Measurements from ENCODE around the gene BRD4. TPM values are rescaled to one million over a fixed set of nuclear protein-coding genes. Genes with fewer than 3 reads are reported as not detected.
"Not testable (repeated sequence)": the region's sequence is repeated elsewhere in the genome, so short reads cannot be mapped to it uniquely, and the experiment has no call there.

Gene BRD4
- polyA plus RNA-seq, 1 donor from 2014 or later: 3.6 TPM

DNA sequence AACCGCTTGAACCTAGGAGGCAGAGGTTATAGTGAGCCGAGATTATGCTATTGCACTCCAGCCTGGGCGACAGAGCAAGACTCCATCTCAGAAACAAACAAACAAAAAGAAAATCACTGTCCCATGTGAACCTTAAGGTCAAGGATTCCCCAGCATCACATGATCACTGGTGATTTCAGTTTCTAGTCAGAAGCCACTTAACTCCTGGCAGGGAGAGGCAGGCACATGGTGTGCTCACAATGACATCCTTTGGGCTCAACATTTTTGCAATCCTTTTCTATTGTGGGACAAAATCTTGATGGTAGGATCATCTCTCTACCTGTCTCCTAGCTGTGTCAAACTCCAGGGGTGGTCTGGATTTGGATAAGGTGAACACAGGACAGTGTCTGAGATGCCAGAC, 35.1 kb upstream of the BRD4 start:
- H3K4me2 ChIP-seq (ENCODE audit: low read length): no peak overlapping the region
- H3K27ac ChIP-seq (ENCODE audit: low read length): no peak overlapping the region
- no peaks in the 10 kb centered on the region for H3K9me3 ChIP-seq (ENCODE audit: low read length)
- H3K36me3 ChIP-seq (ENCODE audit: insufficient read depth, low read length): peaks cover 13% of the 10 kb centered on the region
- H3K27me3 ChIP-seq (ENCODE audit: insufficient read depth, low read depth, low read length): no peaks in the 10 kb centered on the region
- H4K20me1 ChIP-seq (ENCODE audit: insufficient read depth): no peaks in the 10 kb centered on the region
- TF ChIP-seq EZH2 (IDR thresholded peaks at IDR 0.05; ENCODE audit: borderline replicate concordance, insufficient read depth, low read length, poor library complexity, severe bottlenecking): no peak
- no peak for TF ChIP-seq MXI1 (conservative IDR thresholded peaks at IDR 0.05; ENCODE audit: poor library complexity, severe bottlenecking)
- TF ChIP-seq, protein P1, sequence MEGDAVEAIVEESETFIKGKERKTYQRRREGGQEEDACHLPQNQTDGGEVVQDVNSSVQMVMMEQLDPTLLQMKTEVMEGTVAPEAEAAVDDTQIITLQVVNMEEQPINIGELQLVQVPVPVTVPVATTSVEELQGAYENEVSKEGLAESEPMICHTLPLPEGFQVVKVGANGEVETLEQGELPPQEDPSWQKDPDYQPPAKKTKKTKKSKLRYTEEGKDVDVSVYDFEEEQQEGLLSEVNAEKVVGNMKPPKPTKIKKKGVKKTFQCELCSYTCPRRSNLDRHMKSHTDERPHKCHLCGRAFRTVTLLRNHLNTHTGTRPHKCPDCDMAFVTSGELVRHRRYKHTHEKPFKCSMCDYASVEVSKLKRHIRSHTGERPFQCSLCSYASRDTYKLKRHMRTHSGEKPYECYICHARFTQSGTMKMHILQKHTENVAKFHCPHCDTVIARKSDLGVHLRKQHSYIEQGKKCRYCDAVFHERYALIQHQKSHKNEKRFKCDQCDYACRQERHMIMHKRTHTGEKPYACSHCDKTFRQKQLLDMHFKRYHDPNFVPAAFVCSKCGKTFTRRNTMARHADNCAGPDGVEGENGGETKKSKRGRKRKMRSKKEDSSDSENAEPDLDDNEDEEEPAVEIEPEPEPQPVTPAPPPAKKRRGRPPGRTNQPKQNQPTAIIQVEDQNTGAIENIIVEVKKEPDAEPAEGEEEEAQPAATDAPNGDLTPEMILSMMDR (IDR thresholded peaks at IDR 0.05; ENCODE audit: poor library complexity, severe bottlenecking): no peak
- no peak for TF ChIP-seq RAD21 (conservative IDR thresholded peaks at IDR 0.05)
- H3K9me2 ChIP-seq (ENCODE audit: insufficient read depth, low read length): no peaks in the 10 kb centered on the region
- H2AFZ ChIP-seq (ENCODE audit: low read depth, low read length): no peak overlapping the region
- H3F3A ChIP-seq (ENCODE audit: insufficient read depth, low read length, poor library complexity, severe bottlenecking): no peaks in the 10 kb centered on the region
- H3K79me2 ChIP-seq (replicated peaks; ENCODE audit: insufficient read depth, low read length): no peaks in the 10 kb centered on the region
- H3K4me3 ChIP-seq (ENCODE audit: low read length): no peak overlapping the region
- H3K9ac ChIP-seq (ENCODE audit: low read length): no peak overlapping the region

DNA sequence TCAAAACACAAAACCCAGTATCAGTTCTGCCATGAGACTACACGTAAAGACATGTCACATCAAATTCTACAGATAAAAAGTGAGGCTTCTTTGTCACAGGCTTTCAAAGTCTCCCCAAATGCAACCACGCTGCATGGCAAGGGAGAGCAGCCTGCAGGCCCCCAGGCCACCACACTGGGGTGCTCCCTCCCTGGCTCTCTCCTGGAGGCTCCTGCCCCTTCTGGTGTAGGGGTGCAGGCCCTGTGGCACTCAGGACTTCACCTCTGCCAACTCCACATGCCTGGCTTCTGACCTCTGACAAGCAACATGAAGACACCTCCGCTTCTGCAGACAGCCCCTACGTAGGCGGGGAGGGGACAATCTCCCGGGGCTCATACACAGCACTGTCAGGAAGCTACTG, 32.9 kb upstream of the BRD4 start:
- Histone ChIP-seq H3K9me2 (ENCODE audit: insufficient read depth, low read length) (no peaks in the 10 kb centered on the region), H3K9ac (ENCODE audit: low read length) (no peak overlapping the region), H3F3A (ENCODE audit: insufficient read depth, low read length, poor library complexity, severe bottlenecking) (no peaks in the 10 kb centered on the region), H4K20me1 (ENCODE audit: insufficient read depth) (no peaks in the 10 kb centered on the region), H3K36me3 (ENCODE audit: insufficient read depth, low read length) (peaks cover 13% of the 10 kb centered on the region), H3K4me2 (ENCODE audit: low read length) (no peak overlapping the region), H2AFZ (ENCODE audit: low read depth, low read length) (no peak overlapping the region), H3K9me3 (ENCODE audit: low read length) (no peaks in the 10 kb centered on the region), H3K27me3 (ENCODE audit: insufficient read depth, low read depth, low read length) (no peaks in the 10 kb centered on the region), H3K79me2 (replicated peaks; ENCODE audit: insufficient read depth, low read length) (no peaks in the 10 kb centered on the region), H3K27ac (ENCODE audit: low read length) (no peak overlapping the region), H3K4me3 (ENCODE audit: low read length) (no peak overlapping the region)
- TF ChIP-seq TAF1 (IDR thresholded peaks at IDR 0.05; ENCODE audit: low read depth): no peak
- TF ChIP-seq EZH2 (IDR thresholded peaks at IDR 0.05; ENCODE audit: borderline replicate concordance, insufficient read depth, low read length, poor library complexity, severe bottlenecking): no peak
- TF ChIP-seq RAD21 (conservative IDR thresholded peaks at IDR 0.05): no peak

DNA sequence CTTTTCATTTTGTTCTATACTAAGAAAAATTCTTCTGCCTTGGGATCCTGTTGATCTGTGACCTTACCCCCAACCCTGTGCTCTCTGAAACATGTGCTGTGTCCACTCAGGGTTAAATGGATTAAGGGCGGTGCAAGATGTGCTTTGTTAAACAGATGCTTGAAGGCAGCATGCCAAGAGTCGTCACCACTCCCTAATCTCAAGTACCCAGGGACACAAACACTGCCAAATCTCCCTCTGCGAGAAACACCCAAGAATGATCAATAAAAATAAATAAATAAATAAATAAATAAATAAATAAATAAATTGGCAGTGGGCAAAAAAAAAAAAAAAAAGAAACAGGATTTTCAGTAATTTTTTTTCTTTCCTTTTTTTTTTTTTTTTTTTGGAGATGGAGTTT, 31.5 kb upstream of the BRD4 start:
- H3K27ac ChIP-seq (ENCODE audit: low read length); H3K27me3 ChIP-seq (ENCODE audit: insufficient read depth, low read depth, low read length); H3K79me2 ChIP-seq (replicated peaks; ENCODE audit: insufficient read depth, low read length); H3F3A ChIP-seq (ENCODE audit: insufficient read depth, low read length, poor library complexity, severe bottlenecking); H3K4me2 ChIP-seq (ENCODE audit: low read length); H3K9me2 ChIP-seq (ENCODE audit: insufficient read depth, low read length); H2AFZ ChIP-seq (ENCODE audit: low read depth, low read length); H3K9ac ChIP-seq (ENCODE audit: low read length); H3K4me3 ChIP-seq (ENCODE audit: low read length); H4K20me1 ChIP-seq (ENCODE audit: insufficient read depth); H3K9me3 ChIP-seq (ENCODE audit: low read length): not testable (repeated sequence)
- peaks cover 13% of the 10 kb centered on the region for H3K36me3 ChIP-seq (ENCODE audit: insufficient read depth, low read length)

DNA sequence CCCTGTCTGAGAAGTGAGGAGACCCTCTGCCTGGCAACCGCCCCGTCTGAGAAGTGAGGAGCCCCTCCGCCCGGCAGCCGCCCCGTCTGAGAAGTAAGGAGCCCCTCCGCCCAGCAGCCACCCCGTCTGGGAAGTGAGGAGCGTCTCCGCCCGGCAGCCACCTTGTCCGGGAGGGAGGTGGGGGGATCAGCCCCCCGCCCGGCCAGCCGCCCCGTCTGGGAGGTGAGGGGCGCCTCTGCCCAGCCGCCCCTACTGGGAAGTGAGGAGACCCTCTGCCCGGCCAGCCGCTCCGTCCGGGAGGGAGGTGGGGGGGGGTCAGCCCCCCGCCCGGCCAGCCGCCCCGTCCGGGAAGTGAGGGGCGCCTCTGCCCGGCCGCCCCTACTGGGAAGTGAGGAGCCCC, 30.7 kb upstream of the BRD4 start:
- not testable (repeated sequence) for H3K27ac ChIP-seq (ENCODE audit: low read length); H3K4me3 ChIP-seq (ENCODE audit: low read length); H2AFZ ChIP-seq (ENCODE audit: low read depth, low read length); H3K9ac ChIP-seq (ENCODE audit: low read length); H3F3A ChIP-seq (ENCODE audit: insufficient read depth, low read length, poor library complexity, severe bottlenecking); H3K79me2 ChIP-seq (replicated peaks; ENCODE audit: insufficient read depth, low read length); H3K4me2 ChIP-seq (ENCODE audit: low read length); H3K9me2 ChIP-seq (ENCODE audit: insufficient read depth, low read length); H3K27me3 ChIP-seq (ENCODE audit: insufficient read depth, low read depth, low read length); H4K20me1 ChIP-seq (ENCODE audit: insufficient read depth); H3K9me3 ChIP-seq (ENCODE audit: low read length)
- peaks cover 13% of the 10 kb centered on the region for H3K36me3 ChIP-seq (ENCODE audit: insufficient read depth, low read length)

DNA sequence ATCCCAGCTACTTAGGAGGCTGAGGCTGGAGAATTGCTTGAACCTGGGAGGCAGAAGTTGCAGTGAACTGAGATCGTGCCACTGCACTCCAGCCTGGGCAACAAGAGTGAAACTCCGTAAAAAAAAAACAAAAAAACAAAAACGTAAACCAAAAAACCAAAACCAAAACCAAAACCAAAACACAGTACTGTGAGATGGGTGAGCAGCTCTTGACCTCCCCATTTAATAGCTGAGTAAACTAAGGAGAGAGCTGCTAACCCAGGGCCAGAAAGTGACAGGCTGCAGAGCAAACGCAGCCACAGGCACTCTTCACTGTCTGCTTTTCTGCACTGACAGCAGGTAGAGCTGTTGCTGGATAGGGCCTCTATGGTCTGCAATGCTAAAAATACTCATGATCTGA, 27.7 kb upstream of the BRD4 start:
- not testable (repeated sequence) for H3F3A ChIP-seq (ENCODE audit: insufficient read depth, low read length, poor library complexity, severe bottlenecking); H3K36me3 ChIP-seq (ENCODE audit: insufficient read depth, low read length)
- peak overlapping the region; percentile 20 for H3K27ac ChIP-seq (ENCODE audit: low read length)

More for the DNA sequence above, 27.7 kb upstream of the BRD4 start:
- not testable (repeated sequence) for H3K4me3 ChIP-seq (ENCODE audit: low read length); H3K9me2 ChIP-seq (ENCODE audit: insufficient read depth, low read length); H3K9me3 ChIP-seq (ENCODE audit: low read length); H4K20me1 ChIP-seq (ENCODE audit: insufficient read depth); H3K9ac ChIP-seq (ENCODE audit: low read length); H2AFZ ChIP-seq (ENCODE audit: low read depth, low read length); H3K79me2 ChIP-seq (replicated peaks; ENCODE audit: insufficient read depth, low read length); H3K27me3 ChIP-seq (ENCODE audit: insufficient read depth, low read depth, low read length); H3K4me2 ChIP-seq (ENCODE audit: low read length)

Data from neural cell (in vitro differentiated cells).